GM12865 (cell line): ENCODE results near the gene ST8SIA1.

ENCODE experiments used
- DNase-seq: peaks from one replicate; pipeline ENCODE4 v3.0.0; 2010; ENCODE audit warnings: low read depth
- H3K4me3 ChIP-seq: 2 replicates; pipeline ENCODE4 v1.5.1; 2011; ENCODE audit warnings: mild to moderate bottlenecking, low read depth, low read length, control low read depth
- CTCF ChIP-seq: IDR thresholded peaks from 2 replicates; pipeline ENCODE4 v1.5.1; 2011; ENCODE audit warnings: low read length, control low read depth, low read depth, inconsistent platforms; ENCODE audit not compliant: insufficient read depth; ENCODE audit errors: missing control alignments

Gene ST8SIA1

GRCh38 chr12:22190969-22191368 is 143.5 kb downstream of the ST8SIA1 start:
- no peak for DNase-seq
- no peak overlapping the region for H3K4me3 ChIP-seq
- TF ChIP-seq CTCF = no peak

GRCh38 chr12:22188431-22188830 is 146.1 kb downstream of the ST8SIA1 start:
- no peak overlapping the region for H3K4me3 ChIP-seq
- no peak for TF ChIP-seq CTCF
- DNase-seq = no peak

- H3K4me3 ChIP-seq = no peak overlapping the region
- peak; percentile 10 for DNase-seq
- no peak for TF ChIP-seq CTCF
These were observed 153.8 kb downstream of the ST8SIA1 start for GRCh38 chr12:22180705-22181104.

GRCh38 chr12:22173177-22173576 is 161.3 kb downstream of the ST8SIA1 start:
- no peak for DNase-seq
- TF ChIP-seq CTCF = no peak
- no peak overlapping the region for H3K4me3 ChIP-seq

GRCh38 chr12:22172501-22172900 is 162.0 kb downstream of the ST8SIA1 start:
- TF ChIP-seq CTCF = no peak
- DNase-seq = no peak
- no peak overlapping the region for H3K4me3 ChIP-seq

GRCh38 chr12:22169376-22169775 is 165.1 kb downstream of the ST8SIA1 start:
- TF ChIP-seq CTCF = no peak
- no peak overlapping the region for H3K4me3 ChIP-seq
- DNase-seq = no peak

- H3K4me3 ChIP-seq = no peak overlapping the region
- DNase-seq = no peak
- TF ChIP-seq CTCF = no peak
These were observed 170.4 kb downstream of the ST8SIA1 start for GRCh38 chr12:22164139-22164538.
